Renal cortex interstitium (tissue), 11 donors: Measurements from ENCODE around the gene PRPF18. TPM values are rescaled to one million over a fixed set of nuclear protein-coding genes. Genes with fewer than 3 reads are reported as not detected.
A peak's percentile ranks its signal among the peaks of the same experiment; 100 is the strongest.

Experiments used
- DNase-seq, 11 donors: peaks; one replicate each; pipeline ENCODE4 v3.0.0-alpha.2; 2013; ENCODE audit warnings: low read depth in 9 of 11, low spot score in 4 of 11; ENCODE audit errors: extremely low read depth in 1 of 11
- polyA plus RNA-seq, 3 donors: library from polyadenylated mRNA; unstranded; fragments of 120-200 nt; gene quantifications; one replicate each; pipeline ENCODE4 v1.2.1, GENCODE V29; 2013; ENCODE audit not compliant: insufficient read length in 3 of 3

Gene PRPF18
- polyA plus RNA-seq, 3 donors: 24.8 to 28.9 (median 26.6) TPM

DNA sequence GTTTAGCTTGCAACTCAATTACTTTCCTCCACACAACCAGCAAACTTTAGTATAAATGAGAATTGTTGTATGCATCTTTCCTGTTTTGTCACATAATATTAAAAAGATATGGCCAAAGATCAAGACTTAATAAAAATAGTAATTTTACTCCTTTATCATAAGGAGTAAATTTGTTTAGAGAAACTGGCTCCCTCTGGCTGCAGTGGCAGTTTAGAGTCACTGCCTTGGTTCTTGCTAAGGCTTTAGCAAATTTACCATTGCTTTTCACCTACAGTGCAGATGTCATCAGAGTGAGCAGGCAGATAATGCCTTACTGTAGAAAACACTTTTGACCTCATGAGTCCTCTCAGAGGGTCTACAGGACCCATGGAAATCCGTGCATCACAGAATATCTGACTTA lies 2.6 kb downstream of the PRPF18 start:
- no peak for DNase-seq

DNA sequence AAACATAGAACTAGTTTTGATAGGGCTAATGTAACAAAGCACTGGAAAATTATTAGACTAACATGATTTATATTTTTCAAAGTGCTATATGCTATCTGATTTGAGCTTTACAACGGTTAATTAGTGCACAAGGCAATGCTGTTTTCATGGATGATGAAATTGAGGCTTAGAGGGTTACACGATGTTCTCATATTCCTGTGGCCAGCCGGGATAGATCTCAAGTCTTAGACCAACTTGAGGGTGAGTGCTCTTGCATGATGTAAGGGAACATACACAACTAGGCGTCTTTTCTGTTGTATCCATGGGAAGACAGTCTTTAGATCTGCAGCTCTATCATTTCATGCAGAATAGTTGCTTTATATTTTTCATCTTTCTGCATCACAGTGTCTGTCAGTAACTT lies 4.1 kb downstream of the PRPF18 start:
- DNase-seq: no peak

DNA sequence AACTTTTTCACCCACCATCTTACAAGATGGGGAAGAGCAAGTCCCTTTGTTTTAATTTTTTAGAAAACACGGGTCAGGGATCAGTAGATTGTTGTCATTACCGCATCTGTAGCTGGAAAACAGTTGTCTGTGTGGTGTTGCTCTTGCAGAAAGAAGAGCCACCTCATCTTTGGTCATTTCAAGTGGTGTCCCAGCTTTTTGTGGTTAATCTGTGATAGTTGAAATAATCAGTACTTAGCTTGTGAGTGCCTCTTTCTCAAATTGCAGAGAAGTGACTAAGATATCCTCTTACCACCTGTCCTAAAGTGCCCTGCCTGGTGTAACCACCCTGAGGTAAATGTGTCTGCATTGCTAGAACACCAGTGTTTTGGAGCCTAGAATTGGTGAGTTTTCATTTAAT lies 5.5 kb downstream of the PRPF18 start:
- DNase-seq: no peak

DNA sequence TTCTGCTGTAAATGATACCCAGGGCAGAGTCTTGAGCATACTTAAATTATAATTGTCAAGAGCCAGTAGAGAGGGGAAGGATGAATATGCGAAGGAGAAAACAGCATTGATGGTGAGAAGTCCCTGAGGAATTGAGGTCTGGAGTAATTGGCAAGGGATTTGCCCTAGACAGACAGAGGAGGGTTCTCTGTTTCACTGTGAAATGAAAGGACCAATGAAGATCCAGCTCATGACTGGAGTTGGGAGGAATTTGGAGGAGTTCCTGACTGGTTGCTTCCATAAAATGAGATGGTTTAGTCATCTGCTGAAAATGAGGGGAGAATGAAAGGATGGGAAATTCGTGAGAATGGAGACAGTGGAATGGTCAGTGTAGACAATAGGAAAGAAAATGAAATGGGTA lies 6.8 kb downstream of the PRPF18 start:
- DNase-seq: no peak

DNA sequence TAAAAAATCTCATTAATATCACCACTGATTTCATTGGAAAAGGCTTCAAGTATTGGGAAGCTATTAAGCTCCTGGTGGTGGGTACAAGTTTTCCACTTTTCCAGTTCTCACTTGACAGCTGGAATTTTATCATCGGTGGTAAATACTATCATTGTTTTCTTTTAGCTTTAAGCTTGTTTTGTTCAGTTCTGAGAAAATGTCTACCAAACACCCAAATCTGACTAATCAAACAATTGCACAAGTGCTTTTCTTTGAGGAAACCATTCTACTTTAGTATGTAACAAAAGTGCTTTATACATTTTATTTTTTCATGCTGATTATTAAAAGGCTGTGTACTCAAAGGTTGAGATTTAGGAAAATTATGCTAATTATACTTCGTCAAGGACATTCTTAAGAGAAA lies 7.9 kb downstream of the PRPF18 start:
- DNase-seq: no peak

DNA sequence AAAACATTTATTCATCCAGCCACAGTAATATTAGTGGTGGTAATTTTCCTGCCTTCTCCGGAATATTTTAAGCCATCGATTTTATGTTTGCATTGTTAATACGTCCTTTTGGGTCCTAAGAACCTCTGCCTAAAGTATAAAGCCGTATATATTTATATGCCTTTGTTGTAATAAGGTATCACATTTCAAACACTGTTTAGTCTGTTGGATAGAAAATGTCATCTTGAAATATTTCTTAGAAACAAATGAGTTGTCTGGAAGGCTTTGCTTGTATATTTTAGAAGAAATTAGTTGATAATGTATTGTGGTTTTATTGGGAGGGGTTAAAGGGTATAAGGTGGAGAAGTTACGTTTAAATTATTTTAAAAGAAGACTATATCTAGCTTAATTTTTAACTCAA lies 11.1 kb downstream of the PRPF18 start:
- no peak for DNase-seq

DNA sequence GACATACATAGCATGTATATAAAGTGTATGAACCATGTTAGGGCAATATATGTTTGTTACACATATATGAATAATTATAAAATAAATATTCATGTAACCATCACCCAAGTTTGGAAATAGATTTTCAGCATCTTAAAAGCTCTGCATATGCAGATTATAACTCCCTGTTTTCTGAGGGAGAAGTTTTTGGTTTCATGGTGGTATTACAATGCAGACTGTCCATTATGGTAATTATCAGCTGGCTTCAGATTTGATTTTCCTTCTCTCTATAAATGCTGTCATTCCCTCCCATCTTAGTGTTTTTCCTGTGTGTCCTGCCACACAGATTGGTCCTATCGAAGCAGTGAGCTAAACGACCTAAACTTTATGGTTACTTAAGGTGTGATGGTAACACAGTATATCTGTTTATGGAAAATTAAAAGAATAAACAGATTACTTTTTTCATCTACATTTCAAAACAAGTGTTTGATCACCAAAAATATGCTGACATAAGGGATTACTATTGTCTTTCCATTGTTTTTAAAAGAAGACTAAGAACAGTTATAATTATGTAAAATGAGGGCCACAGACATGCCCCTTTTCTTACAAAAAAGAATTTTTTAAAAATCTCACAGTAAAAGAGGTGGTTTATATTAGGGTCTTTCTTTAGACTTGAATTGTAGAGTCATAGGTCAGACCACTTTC lies 17.7 kb downstream of the PRPF18 start:
- no peak for DNase-seq

DNA sequence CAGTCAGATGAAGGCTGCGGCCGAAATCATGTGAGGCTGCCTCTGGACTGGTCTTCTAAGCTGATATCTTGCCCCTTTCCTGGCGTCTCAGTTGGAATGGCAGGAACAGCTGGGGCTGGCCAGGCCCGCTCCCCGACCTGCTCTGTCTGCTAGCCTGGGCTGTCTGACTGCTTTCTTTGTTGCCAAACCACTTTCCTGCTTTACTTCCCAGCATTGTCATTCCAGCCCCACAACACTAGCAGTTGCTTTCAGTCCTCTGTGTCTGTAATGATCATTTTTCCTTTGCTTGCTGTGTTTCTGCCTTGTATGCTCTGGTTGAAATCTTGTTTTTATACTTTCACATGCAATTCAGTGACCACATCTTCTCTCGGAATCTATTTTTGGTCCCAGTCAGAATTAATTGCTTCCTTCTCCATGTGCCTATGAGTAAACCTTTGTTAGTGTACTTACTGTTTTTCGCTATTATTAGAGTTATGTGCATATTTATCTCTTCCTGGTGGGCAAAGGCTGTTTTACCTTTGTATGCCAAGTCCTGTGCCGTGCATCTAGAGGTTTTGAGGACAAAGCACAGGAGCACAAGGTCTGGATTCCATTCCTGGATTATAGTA lies 21.6 kb downstream of the PRPF18 start:
- DNase-seq: no peak

DNA sequence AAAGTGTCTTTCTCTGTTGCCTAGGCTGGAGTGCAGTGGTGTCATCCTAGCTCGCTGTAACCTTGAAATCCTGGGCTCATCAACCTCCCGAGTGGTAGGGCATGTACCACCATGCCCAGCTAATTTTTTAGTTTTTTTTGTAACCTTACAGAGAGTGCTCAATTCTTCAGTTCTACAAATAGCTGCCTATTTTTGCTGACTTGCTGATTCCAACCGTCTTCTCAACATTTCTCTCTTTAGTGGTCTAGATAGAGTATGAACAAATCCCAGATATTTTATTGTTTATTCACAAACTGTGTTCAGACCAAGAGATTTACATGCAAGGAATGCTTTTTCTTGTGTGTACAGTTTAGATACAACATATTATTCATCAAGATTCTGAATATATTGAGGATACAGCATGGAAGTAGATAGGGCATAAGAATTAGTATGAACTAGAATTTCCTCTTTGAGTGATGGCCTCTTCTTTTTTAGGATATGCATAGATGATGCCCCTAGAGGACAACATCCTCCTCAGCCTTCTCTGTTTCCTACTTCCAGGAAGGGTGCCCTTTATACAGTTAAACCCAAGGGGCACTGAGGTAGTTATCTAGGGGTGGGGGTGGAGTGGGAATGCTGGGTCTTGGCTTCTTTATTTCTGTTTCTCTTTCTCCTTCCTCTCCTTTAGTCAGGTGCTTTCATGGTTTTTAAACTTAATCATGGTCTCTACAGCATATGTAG lies 26.0 kb downstream of the PRPF18 start:
- no peak for DNase-seq

DNA sequence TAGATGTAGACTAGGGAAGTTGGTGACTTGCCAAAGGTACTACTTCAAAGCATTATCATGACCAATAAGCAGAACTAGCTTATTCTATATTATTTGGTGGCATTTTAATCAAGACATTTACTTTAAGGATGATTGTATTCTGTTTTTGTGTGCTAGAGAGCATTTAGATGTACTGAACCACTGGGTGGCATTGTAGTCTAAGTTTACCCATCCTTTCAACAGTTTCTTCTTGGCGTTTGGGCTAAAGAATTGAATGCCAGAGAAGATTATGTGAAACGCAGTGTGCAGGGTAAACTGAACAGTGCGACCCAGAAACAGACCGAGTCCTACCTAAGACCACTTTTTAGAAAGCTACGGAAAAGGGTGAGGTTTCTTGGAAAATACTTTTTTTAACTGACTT lies 26.8 kb downstream of the PRPF18 start:
- peak in 3 of 11 donors; percentile 38 to 54 (median 48) for DNase-seq

DNA sequence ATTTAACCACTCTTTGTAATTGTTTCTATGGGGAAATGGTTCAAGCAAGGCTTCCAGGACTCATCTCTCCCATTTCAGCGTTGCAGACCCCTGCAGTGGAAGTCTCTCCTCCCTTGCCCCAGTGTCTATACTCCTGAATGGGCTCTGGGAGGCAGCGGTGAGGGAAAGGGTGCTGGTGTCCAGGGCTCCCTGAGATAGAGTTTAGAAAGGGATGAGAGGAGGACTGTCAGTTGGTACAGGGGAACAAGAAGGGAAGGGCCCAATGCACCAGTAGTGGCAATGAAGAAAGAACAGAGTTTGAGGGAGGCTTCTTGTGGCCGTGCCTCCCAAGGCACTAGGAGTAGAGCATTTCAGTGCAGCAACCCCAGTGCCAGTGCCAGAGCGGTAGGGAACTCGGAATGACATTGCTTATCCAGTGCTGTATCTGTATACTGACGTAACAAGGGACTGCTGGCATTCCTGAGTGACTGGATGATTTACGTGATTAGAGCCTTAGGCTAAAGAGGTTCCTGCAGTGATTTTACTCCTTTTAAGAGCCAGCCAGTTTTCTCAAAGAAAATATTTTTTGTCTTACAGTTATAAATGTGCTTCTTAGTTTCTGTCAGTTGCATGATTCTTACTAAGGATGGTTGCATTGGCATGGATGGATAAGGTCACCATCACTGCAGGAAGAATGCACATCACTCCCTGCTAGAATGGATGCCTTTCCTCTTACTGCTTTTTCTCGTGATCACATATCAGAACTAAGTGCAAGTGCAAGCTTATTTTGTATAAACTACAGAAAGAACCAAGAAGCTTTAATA lies 28.0 kb downstream of the PRPF18 start:
- peak in 5 of 11 donors; percentile 32 to 58 (median 43) for DNase-seq

DNA sequence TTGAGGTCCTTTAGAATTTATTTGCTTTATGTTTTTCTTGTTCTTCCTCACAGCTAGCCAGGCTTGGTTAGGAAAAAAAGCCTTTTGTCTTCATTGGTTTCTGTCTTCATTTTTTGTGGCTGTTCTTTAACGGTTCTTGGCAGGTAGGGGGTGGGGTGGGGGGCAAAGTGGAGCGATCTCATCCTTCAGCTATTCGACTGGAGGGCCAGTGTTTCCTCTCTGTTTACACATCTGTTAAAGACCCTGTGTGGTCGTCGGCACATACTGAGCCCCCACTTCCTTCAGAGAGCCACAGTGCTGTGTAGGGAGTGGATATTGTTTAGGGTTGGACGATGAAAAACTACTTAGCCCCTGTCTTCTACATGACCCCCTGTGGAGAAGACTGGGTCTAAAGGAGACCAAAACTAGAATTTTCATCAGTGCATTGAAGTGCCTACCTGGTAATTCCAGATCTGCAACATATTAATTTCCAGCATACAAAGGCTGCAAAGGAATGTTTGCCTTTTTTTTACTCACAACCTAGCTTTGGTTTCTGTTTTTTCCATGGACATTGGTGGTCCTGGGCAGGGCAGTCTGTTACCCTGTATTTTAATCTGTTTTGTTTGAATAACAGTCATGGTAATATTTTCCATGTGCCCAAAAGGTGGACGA lies 29.0 kb downstream of the PRPF18 start:
- no peak for DNase-seq

DNA sequence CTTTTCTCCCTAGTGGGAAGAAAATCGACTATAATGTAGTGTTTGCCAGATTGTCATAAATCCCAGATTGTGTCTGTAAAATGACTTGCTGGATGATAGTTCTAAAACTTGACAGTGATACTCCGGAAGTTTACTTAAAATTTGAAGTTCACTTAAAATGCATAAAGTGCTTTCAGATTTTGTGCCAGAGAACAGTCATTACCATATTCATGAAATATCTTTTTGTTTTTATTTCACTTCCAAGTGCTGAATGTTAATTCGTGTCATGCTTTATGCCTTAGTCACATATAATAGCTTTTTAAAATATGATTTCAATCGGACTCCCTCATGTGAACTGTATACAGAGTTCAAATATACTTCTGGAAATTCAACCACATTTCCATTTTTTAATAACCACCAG lies 30.4 kb downstream of the PRPF18 start:
- no peak for DNase-seq

DNA sequence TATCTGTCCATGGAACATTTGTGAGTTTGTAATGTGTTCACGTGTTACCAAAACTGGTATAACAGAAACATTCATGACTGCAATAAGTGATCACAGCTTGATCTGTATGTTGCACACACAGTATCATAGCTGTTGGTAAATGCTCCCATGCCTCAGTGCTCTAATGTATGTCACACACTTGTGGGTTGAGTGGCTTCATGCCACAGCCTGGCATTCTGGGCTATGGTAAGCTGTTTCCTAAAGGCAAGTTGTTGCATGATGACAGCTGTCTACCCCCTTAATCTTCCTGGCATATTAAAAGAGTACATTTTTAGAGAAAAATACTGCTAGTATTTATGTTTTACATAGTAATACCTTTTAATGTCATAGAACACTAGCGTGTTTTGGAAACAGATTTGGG lies 35.2 kb downstream of the PRPF18 start:
- no peak for DNase-seq

DNA sequence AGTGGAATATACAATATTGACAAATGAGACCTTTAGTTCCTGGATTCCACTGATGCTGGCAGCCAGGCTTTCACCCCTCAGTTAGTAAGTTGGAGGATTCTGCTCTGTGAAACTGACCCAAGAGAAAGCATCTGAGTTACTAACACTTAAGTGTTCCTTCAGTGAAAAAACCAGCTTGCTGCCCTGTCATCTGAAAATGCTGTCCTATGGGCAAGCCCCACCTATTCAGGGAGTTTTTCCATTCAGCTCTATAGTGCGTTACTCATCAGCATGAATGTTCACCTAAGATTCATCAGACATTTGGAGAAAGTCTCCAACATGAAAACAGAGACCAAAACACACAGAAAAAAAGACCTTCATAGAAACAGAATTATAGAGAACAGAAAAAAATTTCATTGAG lies 37.9 kb downstream of the PRPF18 start:
- DNase-seq: no peak

DNA sequence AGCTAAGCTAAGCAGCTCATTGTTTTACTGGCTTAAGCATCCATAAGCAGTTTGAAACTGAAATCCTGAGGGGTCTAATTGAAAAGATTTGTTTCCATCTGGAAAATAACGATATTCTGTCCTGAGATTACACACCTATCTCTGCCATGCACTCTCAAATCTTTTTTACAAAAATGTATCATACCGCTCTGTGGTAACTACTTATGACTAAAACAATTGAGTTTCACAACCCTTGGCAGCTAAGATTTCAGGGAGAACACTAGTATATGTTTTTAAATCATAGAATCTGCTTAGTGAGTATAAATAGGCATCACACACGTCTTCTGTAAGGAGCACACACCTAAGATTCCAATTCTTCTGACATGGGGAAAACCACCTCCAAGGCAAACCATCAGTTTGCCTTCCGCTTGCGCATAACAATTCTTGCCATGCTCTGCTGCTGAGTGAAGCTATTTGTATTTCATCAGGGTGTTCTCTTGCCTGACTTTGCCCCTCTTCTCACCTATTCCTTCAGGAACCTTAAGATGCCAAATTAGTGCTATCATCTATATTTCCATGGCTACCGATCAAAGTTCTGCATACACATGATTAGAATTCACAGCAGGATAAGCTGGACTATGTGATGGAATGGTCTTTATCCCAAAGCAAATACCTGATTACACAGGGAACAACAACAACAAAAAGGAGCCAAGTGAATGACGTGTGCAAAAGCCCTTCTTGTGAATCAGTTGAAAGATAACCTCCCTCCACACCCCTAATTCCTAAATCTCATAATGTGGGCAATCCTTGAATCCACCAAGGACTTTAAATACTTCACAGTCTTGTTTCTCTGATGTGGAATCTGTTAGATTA lies 40.9 kb downstream of the PRPF18 start:
- DNase-seq: no peak

DNA sequence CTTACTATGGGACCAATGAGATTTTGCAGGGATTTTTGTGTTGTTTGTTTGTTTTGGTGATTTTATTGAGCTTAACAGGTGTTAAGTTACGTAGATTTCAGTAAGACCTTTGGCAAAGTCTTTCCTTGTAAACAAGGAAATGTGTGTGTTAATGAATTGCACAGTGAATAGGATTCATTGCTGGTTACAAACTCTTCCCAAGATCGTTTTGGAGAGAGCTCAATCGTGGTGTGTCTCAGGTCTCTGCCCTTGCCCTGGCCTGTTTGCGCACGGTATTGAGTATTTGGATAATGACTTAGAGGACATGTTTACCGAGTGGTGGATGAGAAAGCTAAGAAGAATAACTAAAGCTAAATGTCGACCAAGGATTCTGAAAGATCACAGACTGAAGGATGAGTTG lies 41.9 kb downstream of the PRPF18 start:
- no peak for DNase-seq

DNA sequence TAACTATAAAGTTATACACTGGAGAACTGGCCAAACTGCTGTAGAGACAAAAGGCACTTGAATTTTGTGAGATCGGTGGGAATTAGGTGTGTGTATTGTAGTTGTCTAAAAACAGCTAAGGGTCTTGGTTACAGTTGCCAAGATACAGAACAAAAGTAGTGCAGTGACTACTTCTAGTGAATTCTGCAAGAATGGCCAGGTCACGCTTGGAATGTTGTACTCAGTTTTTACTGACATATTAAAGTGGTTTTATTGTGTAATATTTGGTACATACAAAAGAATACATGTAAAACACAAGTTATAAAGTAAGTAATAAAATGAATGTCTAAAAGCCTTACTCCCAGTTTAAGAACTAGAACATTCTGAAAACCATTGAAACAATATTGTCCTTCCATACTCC lies 42.4 kb downstream of the PRPF18 start:
- no peak for DNase-seq
